HEK293 (cell line): ENCODE data around the gene SSBP3.

ENCODE experiments used
- KLF16 ChIP-seq: fragments of 450-650 bp; formaldehyde crosslinking; IDR thresholded peaks from 2 replicates; pipeline ENCODE4 v1.5.1; 2017; ENCODE audit warnings: missing biosample characterization, missing genetic modification characterization
- YY1 ChIP-seq: fragments of 450-650 bp; formaldehyde crosslinking; IDR thresholded peaks from 2 replicates; pipeline ENCODE4 v1.5.1; 2018; ENCODE audit warnings: missing biosample characterization, missing genetic modification characterization
- ZNF302 ChIP-seq: fragments of 450-650 bp; formaldehyde crosslinking; IDR thresholded peaks from 2 replicates; pipeline ENCODE4 v1.5.1; 2016; ENCODE audit warnings: missing biosample characterization, missing genetic modification characterization, low read depth
- ZNF394 ChIP-seq: fragments of 450-650 bp; formaldehyde crosslinking; IDR thresholded peaks from 2 replicates; pipeline ENCODE4 v1.5.1; 2016; ENCODE audit warnings: missing biosample characterization, missing genetic modification characterization, mild to moderate bottlenecking, moderate library complexity, borderline replicate concordance
- ZNF416 ChIP-seq: fragments of 450-650 bp; formaldehyde crosslinking; IDR thresholded peaks from 2 replicates; pipeline ENCODE4 v1.5.1; 2016; ENCODE audit warnings: missing biosample characterization, missing genetic modification characterization
- ZNF473 ChIP-seq: fragments of 450-650 bp; formaldehyde crosslinking; IDR thresholded peaks from 2 replicates; pipeline ENCODE4 v1.5.1; 2017; ENCODE audit warnings: missing biosample characterization, missing genetic modification characterization
- ZNF660 ChIP-seq: fragments of 450-650 bp; IDR thresholded peaks from 2 replicates; pipeline ENCODE4 v1.5.1; 2018; ENCODE audit warnings: missing biosample characterization, mild to moderate bottlenecking, missing genetic modification characterization
- ZNF707 ChIP-seq: fragments of 450-650 bp; formaldehyde crosslinking; IDR thresholded peaks from 2 replicates; pipeline ENCODE4 v1.5.1; 2016; ENCODE audit warnings: missing biosample characterization, missing genetic modification characterization
- TF ChIP-seq, protein P1 (sequence below): fragments of 450-650 bp; formaldehyde crosslinking; IDR thresholded peaks from 2 replicates; pipeline ENCODE4 v1.5.1; 2016; ENCODE audit warnings: missing biosample characterization, missing genetic modification characterization, low read depth
- TF ChIP-seq, protein P2 (sequence below): fragments of 450-650 bp; formaldehyde crosslinking; IDR thresholded peaks from 2 replicates; pipeline ENCODE4 v1.5.1; 2017; ENCODE audit warnings: missing biosample characterization, missing genetic modification characterization
- TF ChIP-seq, protein P3 (sequence below): fragments of 450-650 bp; formaldehyde crosslinking; IDR thresholded peaks from 2 replicates; pipeline ENCODE4 v1.5.1; 2016; ENCODE audit warnings: missing biosample characterization, missing genetic modification characterization
- TF ChIP-seq, protein P4 (sequence below): fragments of 450-650 bp; formaldehyde crosslinking; IDR thresholded peaks from 2 replicates; pipeline ENCODE4 v1.5.1; 2016; ENCODE audit warnings: missing biosample characterization, missing genetic modification characterization
- TF ChIP-seq, protein P5 (sequence below): fragments of 450-650 bp; formaldehyde crosslinking; IDR thresholded peaks from 2 replicates; pipeline ENCODE4 v1.5.1; 2016; ENCODE audit warnings: missing biosample characterization, missing genetic modification characterization

DNA sequence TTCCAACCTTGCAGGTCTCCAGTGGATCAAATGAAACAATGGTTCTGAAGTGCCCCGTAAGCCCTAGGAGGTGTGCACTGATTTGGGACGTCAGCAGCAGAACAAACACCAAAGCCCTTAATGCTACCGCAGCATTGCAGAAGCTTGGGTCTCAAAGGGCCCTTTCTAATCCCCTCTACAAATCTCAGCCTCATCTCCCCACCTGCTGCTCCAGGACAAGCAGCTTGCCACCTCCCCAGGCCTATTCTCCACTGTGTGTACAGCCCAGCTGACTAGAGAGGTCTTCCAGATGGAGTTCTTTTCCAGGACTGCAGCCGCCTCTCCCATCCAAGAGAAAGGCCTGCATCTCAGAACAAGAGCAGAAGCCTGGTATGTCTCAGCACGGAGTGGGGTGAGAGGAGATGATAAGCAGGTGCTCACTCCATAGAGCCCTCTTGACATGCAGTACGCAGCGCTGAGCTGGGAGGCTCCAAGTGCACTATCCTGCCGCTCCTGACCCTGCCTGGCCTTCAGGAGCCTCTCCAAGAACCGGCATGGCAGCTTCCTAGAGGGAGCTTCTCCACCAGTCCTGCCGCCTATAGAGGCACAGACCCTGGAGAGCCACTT lies 160.0 kb downstream of the SSBP3 start:
- TF ChIP-seq, protein P1, sequence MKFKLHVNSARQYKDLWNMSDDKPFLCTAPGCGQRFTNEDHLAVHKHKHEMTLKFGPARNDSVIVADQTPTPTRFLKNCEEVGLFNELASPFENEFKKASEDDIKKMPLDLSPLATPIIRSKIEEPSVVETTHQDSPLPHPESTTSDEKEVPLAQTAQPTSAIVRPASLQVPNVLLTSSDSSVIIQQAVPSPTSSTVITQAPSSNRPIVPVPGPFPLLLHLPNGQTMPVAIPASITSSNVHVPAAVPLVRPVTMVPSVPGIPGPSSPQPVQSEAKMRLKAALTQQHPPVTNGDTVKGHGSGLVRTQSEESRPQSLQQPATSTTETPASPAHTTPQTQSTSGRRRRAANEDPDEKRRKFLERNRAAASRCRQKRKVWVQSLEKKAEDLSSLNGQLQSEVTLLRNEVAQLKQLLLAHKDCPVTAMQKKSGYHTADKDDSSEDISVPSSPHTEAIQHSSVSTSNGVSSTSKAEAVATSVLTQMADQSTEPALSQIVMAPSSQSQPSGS (tag by site-specific recombination), result no peak
- TF ChIP-seq ZNF660 (tag by site-specific recombination), result no peak
- TF ChIP-seq, protein P2, sequence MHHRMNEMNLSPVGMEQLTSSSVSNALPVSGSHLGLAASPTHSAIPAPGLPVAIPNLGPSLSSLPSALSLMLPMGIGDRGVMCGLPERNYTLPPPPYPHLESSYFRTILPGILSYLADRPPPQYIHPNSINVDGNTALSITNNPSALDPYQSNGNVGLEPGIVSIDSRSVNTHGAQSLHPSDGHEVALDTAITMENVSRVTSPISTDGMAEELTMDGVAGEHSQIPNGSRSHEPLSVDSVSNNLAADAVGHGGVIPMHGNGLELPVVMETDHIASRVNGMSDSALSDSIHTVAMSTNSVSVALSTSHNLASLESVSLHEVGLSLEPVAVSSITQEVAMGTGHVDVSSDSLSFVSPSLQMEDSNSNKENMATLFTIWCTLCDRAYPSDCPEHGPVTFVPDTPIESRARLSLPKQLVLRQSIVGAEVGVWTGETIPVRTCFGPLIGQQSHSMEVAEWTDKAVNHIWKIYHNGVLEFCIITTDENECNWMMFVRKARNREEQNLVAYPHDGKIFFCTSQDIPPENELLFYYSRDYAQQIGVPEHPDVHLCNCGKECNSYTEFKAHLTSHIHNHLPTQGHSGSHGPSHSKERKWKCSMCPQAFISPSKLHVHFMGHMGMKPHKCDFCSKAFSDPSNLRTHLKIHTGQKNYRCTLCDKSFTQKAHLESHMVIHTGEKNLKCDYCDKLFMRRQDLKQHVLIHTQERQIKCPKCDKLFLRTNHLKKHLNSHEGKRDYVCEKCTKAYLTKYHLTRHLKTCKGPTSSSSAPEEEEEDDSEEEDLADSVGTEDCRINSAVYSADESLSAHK (tag by site-specific recombination), result no peak
- TF ChIP-seq, protein P3, sequence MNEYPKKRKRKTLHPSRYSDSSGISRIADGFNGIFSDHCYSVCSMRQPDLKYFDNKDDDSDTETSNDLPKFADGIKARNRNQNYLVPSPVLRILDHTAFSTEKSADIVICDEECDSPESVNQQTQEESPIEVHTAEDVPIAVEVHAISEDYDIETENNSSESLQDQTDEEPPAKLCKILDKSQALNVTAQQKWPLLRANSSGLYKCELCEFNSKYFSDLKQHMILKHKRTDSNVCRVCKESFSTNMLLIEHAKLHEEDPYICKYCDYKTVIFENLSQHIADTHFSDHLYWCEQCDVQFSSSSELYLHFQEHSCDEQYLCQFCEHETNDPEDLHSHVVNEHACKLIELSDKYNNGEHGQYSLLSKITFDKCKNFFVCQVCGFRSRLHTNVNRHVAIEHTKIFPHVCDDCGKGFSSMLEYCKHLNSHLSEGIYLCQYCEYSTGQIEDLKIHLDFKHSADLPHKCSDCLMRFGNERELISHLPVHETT (tag by site-specific recombination), result no peak
- TF ChIP-seq ZNF394 (tag by site-specific recombination), result no peak
- no peak for TF ChIP-seq ZNF416 (tag by site-specific recombination)
- TF ChIP-seq ZNF707 (tag by site-specific recombination), result no peak
- TF ChIP-seq, protein P4, sequence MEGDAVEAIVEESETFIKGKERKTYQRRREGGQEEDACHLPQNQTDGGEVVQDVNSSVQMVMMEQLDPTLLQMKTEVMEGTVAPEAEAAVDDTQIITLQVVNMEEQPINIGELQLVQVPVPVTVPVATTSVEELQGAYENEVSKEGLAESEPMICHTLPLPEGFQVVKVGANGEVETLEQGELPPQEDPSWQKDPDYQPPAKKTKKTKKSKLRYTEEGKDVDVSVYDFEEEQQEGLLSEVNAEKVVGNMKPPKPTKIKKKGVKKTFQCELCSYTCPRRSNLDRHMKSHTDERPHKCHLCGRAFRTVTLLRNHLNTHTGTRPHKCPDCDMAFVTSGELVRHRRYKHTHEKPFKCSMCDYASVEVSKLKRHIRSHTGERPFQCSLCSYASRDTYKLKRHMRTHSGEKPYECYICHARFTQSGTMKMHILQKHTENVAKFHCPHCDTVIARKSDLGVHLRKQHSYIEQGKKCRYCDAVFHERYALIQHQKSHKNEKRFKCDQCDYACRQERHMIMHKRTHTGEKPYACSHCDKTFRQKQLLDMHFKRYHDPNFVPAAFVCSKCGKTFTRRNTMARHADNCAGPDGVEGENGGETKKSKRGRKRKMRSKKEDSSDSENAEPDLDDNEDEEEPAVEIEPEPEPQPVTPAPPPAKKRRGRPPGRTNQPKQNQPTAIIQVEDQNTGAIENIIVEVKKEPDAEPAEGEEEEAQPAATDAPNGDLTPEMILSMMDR, result no peak
- TF ChIP-seq KLF16 (tag by site-specific recombination), result no peak
- no peak for TF ChIP-seq YY1 (tag by site-specific recombination)
- TF ChIP-seq, protein P5, sequence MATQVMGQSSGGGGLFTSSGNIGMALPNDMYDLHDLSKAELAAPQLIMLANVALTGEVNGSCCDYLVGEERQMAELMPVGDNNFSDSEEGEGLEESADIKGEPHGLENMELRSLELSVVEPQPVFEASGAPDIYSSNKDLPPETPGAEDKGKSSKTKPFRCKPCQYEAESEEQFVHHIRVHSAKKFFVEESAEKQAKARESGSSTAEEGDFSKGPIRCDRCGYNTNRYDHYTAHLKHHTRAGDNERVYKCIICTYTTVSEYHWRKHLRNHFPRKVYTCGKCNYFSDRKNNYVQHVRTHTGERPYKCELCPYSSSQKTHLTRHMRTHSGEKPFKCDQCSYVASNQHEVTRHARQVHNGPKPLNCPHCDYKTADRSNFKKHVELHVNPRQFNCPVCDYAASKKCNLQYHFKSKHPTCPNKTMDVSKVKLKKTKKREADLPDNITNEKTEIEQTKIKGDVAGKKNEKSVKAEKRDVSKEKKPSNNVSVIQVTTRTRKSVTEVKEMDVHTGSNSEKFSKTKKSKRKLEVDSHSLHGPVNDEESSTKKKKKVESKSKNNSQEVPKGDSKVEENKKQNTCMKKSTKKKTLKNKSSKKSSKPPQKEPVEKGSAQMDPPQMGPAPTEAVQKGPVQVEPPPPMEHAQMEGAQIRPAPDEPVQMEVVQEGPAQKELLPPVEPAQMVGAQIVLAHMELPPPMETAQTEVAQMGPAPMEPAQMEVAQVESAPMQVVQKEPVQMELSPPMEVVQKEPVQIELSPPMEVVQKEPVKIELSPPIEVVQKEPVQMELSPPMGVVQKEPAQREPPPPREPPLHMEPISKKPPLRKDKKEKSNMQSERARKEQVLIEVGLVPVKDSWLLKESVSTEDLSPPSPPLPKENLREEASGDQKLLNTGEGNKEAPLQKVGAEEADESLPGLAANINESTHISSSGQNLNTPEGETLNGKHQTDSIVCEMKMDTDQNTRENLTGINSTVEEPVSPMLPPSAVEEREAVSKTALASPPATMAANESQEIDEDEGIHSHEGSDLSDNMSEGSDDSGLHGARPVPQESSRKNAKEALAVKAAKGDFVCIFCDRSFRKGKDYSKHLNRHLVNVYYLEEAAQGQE (tag by site-specific recombination), result no peak
- no peak for TF ChIP-seq ZNF473 (tag by site-specific recombination)
- no peak for TF ChIP-seq ZNF302 (tag by site-specific recombination)
